WTC11 (cell line): ENCODE data around the gene KIF13A. TPM values are rescaled to one million over a fixed set of nuclear protein-coding genes. Genes with fewer than 3 reads are reported as not detected.

Source experiments
- ATAC-seq: fragments of 200-7000 bp; cut with Tn5 transposase; 2 replicates; pipeline ENCODE4 v1.10.0; 2021; ENCODE audit warnings: mild to moderate bottlenecking, moderate library complexity
- CTCF ChIA-PET: fragments of 300-600 bp; sonication (Branson Sonifier 250); formaldehyde crosslinking; loops from one replicate; lab custom pipeline; 2021; ENCODE audit warnings: antibody characterized with exemption; lab: Charles Lee
- POLR2A ChIA-PET: fragments of 350-600 bp; sonication (Branson Sonifier 250); formaldehyde crosslinking; loops from one replicate; lab custom pipeline; 2021; ENCODE audit warnings: antibody characterized with exemption; lab: Charles Lee
- DNase-seq: peaks from one replicate; pipeline ENCODE4 v3.0.0; 2021; ENCODE audit warnings: low spot score
- H3K27ac Mint-ChIP-seq: 2 replicates; pipeline ENCODE4 v1.8.0; 2021; ENCODE audit warnings: mixed read lengths
- H3K27me3 Mint-ChIP-seq: 2 replicates; pipeline ENCODE4 v1.8.0; 2021; ENCODE audit warnings: low read depth, mild to moderate bottlenecking, moderate library complexity, mixed read lengths
- H3K36me3 Mint-ChIP-seq: 2 replicates; pipeline ENCODE4 v1.8.0; 2021; ENCODE audit warnings: mixed read lengths
- H3K4me1 Mint-ChIP-seq: 2 replicates; pipeline ENCODE4 v1.8.0; 2022; ENCODE audit warnings: mixed read lengths
- H3K4me3 Mint-ChIP-seq: 2 replicates; pipeline ENCODE4 v1.8.0; 2021; ENCODE audit warnings: mild to moderate bottlenecking, moderate library complexity, mixed read lengths
- H3K9me3 Mint-ChIP-seq: 2 replicates; pipeline ENCODE4 v1.8.0; 2021; ENCODE audit warnings: mixed read lengths
- ARID4B ChIP-seq: sonication (generic); formaldehyde crosslinking; IDR thresholded peaks from 2 replicates; pipeline ENCODE4 v1.8.0; 2023; ENCODE audit warnings: missing genetic modification reagents, mild to moderate bottlenecking, borderline replicate concordance
- FOXP4 ChIP-seq: sonication (generic); formaldehyde crosslinking; IDR thresholded peaks from 2 replicates; pipeline ENCODE4 v1.8.0; 2022; ENCODE audit warnings: mild to moderate bottlenecking, missing genetic modification reagents
- HMGA2 ChIP-seq: fragments of 250-450 bp; sonication (Bioruptor Pico); IDR thresholded peaks from 2 replicates; pipeline ENCODE4 v1.4.0; 2021; ENCODE audit warnings: mild to moderate bottlenecking, moderate library complexity
- IRF2 ChIP-seq: sonication (generic); formaldehyde crosslinking; IDR thresholded peaks from 2 replicates; pipeline ENCODE4 v1.8.0; 2022; ENCODE audit warnings: low read depth, missing genetic modification reagents, borderline replicate concordance
- JUN ChIP-seq: sonication (generic); formaldehyde crosslinking; IDR thresholded peaks from 2 replicates; pipeline ENCODE4 v1.8.0; 2023; ENCODE audit warnings: mild to moderate bottlenecking, missing genetic modification reagents
- MXD4 ChIP-seq: fragments of 250-450 bp; sonication (Bioruptor Pico); IDR thresholded peaks from 2 replicates; pipeline ENCODE4 v1.8.0; 2021; ENCODE audit warnings: mild to moderate bottlenecking, moderate library complexity, borderline replicate concordance
- NFE2L1 ChIP-seq: sonication (generic); formaldehyde crosslinking; IDR thresholded peaks from 2 replicates; pipeline ENCODE4 v1.8.1; 2023; ENCODE audit warnings: missing genetic modification reagents
- TCF7 ChIP-seq: sonication (generic); formaldehyde crosslinking; IDR thresholded peaks from 2 replicates; pipeline ENCODE4 v1.8.0; 2022; ENCODE audit warnings: mild to moderate bottlenecking, low read depth, missing genetic modification reagents, moderate library complexity
- TEAD1 ChIP-seq: sonication (generic); formaldehyde crosslinking; IDR thresholded peaks from 2 replicates; pipeline ENCODE4 v1.8.0; 2022; ENCODE audit warnings: mild to moderate bottlenecking, missing genetic modification reagents
- ZBTB21 ChIP-seq: sonication (generic); formaldehyde crosslinking; IDR thresholded peaks from 2 replicates; pipeline ENCODE4 v1.8.1; 2023; ENCODE audit warnings: mild to moderate bottlenecking, missing genetic modification reagents, borderline replicate concordance
- ZNF138 ChIP-seq: sonication (generic); formaldehyde crosslinking; conservative IDR thresholded peaks from 2 replicates; pipeline ENCODE4 v1.8.1; 2022; ENCODE audit warnings: mild to moderate bottlenecking, moderate library complexity, missing genetic modification reagents
- ZNF232 ChIP-seq: sonication (generic); formaldehyde crosslinking; IDR thresholded peaks from 2 replicates; pipeline ENCODE4 v1.8.0; 2022; ENCODE audit warnings: mild to moderate bottlenecking, missing genetic modification reagents
- ZNF281 ChIP-seq: sonication (generic); formaldehyde crosslinking; IDR thresholded peaks from 2 replicates; pipeline ENCODE4 v1.8.0; 2023; ENCODE audit warnings: mild to moderate bottlenecking, missing genetic modification reagents
- ZNF423 ChIP-seq: fragments of 250-450 bp; sonication (Bioruptor Pico); IDR thresholded peaks from 2 replicates; pipeline ENCODE4 v2.1.2; 2022; ENCODE audit warnings: mild to moderate bottlenecking, moderate library complexity
- total RNA-seq: library from RNA; stranded (reverse); gene quantifications from 3 replicates; pipeline ENCODE4 v1.2.3, GENCODE V29; 2021
- TF ChIP-seq, protein P1 (sequence below): sonication (generic); formaldehyde crosslinking; IDR thresholded peaks from 2 replicates; pipeline ENCODE4 v1.8.1; 2023; ENCODE audit warnings: mild to moderate bottlenecking, missing genetic modification reagents, moderate library complexity

The KIF13A gene
- total RNA-seq, 1 experiment from 2014 or later, result 32.7 TPM

GRCh38 chr6:17983730-17984129 is 3.7 kb downstream of the KIF13A start:
- POLR2A ChIA-PET, result interaction anchor here (0.6 kb wide), 1 partner anchor 319 kb away, joined by 4 read pairs; no protein-coding TSS in a partner anchor

More at GRCh38 chr6:17983730-17984129, 3.7 kb downstream of the KIF13A start:
- H3K4me1 Mint-ChIP-seq, result peaks cover 46% of the 10 kb centered on the region
- no peak overlapping the region for H3K4me3 Mint-ChIP-seq
- H3K9me3 Mint-ChIP-seq, result no peaks in the 10 kb centered on the region
- DNase-seq (no peak), ATAC-seq (no peak)
- no peak for TF ChIP-seq IRF2 (CRISPR knock-in tag)
- no peak for TF ChIP-seq TCF7 (CRISPR knock-in tag)
- TF ChIP-seq, protein P1, sequence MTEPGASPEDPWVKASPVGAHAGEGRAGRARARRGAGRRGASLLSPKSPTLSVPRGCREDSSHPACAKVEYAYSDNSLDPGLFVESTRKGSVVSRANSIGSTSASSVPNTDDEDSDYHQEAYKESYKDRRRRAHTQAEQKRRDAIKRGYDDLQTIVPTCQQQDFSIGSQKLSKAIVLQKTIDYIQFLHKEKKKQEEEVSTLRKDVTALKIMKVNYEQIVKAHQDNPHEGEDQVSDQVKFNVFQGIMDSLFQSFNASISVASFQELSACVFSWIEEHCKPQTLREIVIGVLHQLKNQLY (CRISPR knock-in tag), result no peak
- no peak for TF ChIP-seq MXD4
- no peak for TF ChIP-seq ARID4B (CRISPR knock-in tag)
- TF ChIP-seq NFE2L1 (CRISPR knock-in tag), result no peak
- no peak for TF ChIP-seq JUN (CRISPR knock-in tag)
- TF ChIP-seq TEAD1, result no peak
- no peak for TF ChIP-seq ZNF281 (CRISPR knock-in tag)
- no peak for TF ChIP-seq HMGA2 (CRISPR knock-in tag)
- TF ChIP-seq ZNF138 (CRISPR knock-in tag), result no peak
- no peak for TF ChIP-seq FOXP4
- TF ChIP-seq ZBTB21 (CRISPR knock-in tag), result no peak
- no peak for TF ChIP-seq ZNF423 (CRISPR knock-in tag)
- TF ChIP-seq ZNF232 (CRISPR knock-in tag), result no peak
- H3K27me3 Mint-ChIP-seq, result peaks cover 5% of the 10 kb centered on the region
- CTCF ChIA-PET, result no interaction called here
- no peaks in the 10 kb centered on the region for H3K36me3 Mint-ChIP-seq
- peak overlapping the region; percentile 58; the same call in 1 of the 2 replicates for H3K27ac Mint-ChIP-seq
